MM.1S (cell line): Measurements from ENCODE around the gene TMPRSS15.

Source experiments
- DNase-seq: peaks from one replicate; pipeline ENCODE4 v3.0.0-alpha.2; 2015
- H2AFZ ChIP-seq: fragments of 300-600 bp; sonication (generic); 2 replicates; pipeline ENCODE4 v1.6.0; 2016; ENCODE audit warnings: antibody characterized with exemption, low read length
- H3F3A ChIP-seq: fragments of 300-600 bp; sonication (generic); 2 replicates; pipeline ENCODE4 v1.6.1; 2016; ENCODE audit warnings: mild to moderate bottlenecking, antibody characterized with exemption, low read length, moderate library complexity, mixed read lengths; ENCODE audit not compliant: insufficient read depth
- H3K27ac ChIP-seq: fragments of 300-600 bp; sonication (generic); 2 replicates; pipeline ENCODE4 v1.5.1; 2016; ENCODE audit warnings: mild to moderate bottlenecking, low read length
- H3K27me3 ChIP-seq: fragments of 300-600 bp; sonication (generic); replicated peaks from 2 replicates; pipeline ENCODE4 v1.6.0; 2016; ENCODE audit warnings: low read length; ENCODE audit not compliant: insufficient read depth
- H3K36me3 ChIP-seq: fragments of 300-600 bp; sonication (generic); replicated peaks from 2 replicates; pipeline ENCODE4 v1.6.1; 2016; ENCODE audit warnings: mild to moderate bottlenecking, low read length, mixed read lengths; ENCODE audit not compliant: insufficient read depth
- H3K4me1 ChIP-seq: fragments of 300-600 bp; sonication (generic); 2 replicates; pipeline ENCODE4 v1.6.1; 2016; ENCODE audit warnings: low read length, mixed read lengths
- H3K4me2 ChIP-seq: fragments of 300-600 bp; sonication (generic); 2 replicates; pipeline ENCODE4 v1.6.0; 2016; ENCODE audit warnings: low read depth, low read length
- H3K4me3 ChIP-seq: fragments of 300-600 bp; sonication (generic); 2 replicates; pipeline ENCODE4 v1.5.1; 2016; ENCODE audit warnings: low read length, mixed read lengths
- H3K79me2 ChIP-seq: fragments of 300-600 bp; sonication (generic); 2 replicates; pipeline ENCODE4 v1.6.1; 2016; ENCODE audit warnings: mixed run types, low read length, mixed read lengths
- H3K9ac ChIP-seq: fragments of 300-600 bp; sonication (generic); 2 replicates; pipeline ENCODE4 v1.6.1; 2016; ENCODE audit warnings: low read length, mixed read lengths
- H3K9me2 ChIP-seq: fragments of 300-600 bp; sonication (generic); replicated peaks from 2 replicates; pipeline ENCODE4 v1.6.1; 2016; ENCODE audit warnings: mild to moderate bottlenecking, low read length, mixed read lengths; ENCODE audit not compliant: insufficient read depth
- H3K9me3 ChIP-seq: fragments of 300-600 bp; sonication (generic); replicated peaks from 2 replicates; pipeline ENCODE4 v1.6.1; 2016; ENCODE audit warnings: mild to moderate bottlenecking, low read length, mixed read lengths; ENCODE audit not compliant: insufficient read depth
- H4K20me1 ChIP-seq: fragments of 300-600 bp; sonication (generic); 2 replicates; pipeline ENCODE4 v1.6.1; 2016; ENCODE audit warnings: mild to moderate bottlenecking, low read length, moderate library complexity, mixed read lengths; ENCODE audit not compliant: insufficient read depth
- EZH2 ChIP-seq: fragments of 300-600 bp; sonication (generic); optimal IDR thresholded peaks from 2 replicates; pipeline ENCODE3; 2017; ENCODE audit warnings: low read depth, mild to moderate bottlenecking, antibody characterized with exemption, low read length, mixed read lengths
- EZH2phosphoT487 ChIP-seq: fragments of 300-600 bp; sonication (generic); IDR thresholded peaks from 2 replicates; pipeline ENCODE4 v1.6.1; 2018; ENCODE audit warnings: antibody characterized with exemption, low read length
- TF ChIP-seq, protein P1 (sequence below): fragments of 300-600 bp; sonication (generic); IDR thresholded peaks from 2 replicates; pipeline ENCODE4 v1.5.1; 2016; ENCODE audit warnings: antibody characterized with exemption, low read length, mixed read lengths

TMPRSS15 gene

DNA sequence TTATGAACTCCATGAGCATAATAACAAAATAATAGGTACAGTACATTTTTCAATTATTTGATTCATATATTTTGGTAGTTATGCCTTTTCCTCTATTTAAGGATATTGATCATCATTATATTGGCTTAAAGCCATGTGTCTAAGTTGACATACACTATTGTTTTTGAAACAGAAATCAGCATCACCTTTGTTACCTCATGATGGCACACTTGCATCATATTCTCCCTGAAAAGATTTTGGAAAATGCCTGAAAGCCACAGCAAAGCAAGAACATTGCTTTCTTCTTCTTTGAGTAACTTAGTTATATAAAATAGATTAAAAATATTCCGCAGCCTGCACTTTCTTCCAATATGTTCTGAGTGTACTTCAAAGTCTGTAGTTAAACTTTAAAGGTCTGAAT is 33.3 kb downstream of the TMPRSS15 start:
- H2AFZ ChIP-seq: no peak overlapping the region
- H3K79me2 ChIP-seq: no peaks in the 10 kb centered on the region
- H3K4me1 ChIP-seq: peaks cover 3% of the 10 kb centered on the region; the same call in 1 of the 2 replicates
- H3K9me3 ChIP-seq: no peaks in the 10 kb centered on the region
- no peak for DNase-seq
- no peaks in the 10 kb centered on the region for H3K27me3 ChIP-seq
- TF ChIP-seq, protein P1, sequence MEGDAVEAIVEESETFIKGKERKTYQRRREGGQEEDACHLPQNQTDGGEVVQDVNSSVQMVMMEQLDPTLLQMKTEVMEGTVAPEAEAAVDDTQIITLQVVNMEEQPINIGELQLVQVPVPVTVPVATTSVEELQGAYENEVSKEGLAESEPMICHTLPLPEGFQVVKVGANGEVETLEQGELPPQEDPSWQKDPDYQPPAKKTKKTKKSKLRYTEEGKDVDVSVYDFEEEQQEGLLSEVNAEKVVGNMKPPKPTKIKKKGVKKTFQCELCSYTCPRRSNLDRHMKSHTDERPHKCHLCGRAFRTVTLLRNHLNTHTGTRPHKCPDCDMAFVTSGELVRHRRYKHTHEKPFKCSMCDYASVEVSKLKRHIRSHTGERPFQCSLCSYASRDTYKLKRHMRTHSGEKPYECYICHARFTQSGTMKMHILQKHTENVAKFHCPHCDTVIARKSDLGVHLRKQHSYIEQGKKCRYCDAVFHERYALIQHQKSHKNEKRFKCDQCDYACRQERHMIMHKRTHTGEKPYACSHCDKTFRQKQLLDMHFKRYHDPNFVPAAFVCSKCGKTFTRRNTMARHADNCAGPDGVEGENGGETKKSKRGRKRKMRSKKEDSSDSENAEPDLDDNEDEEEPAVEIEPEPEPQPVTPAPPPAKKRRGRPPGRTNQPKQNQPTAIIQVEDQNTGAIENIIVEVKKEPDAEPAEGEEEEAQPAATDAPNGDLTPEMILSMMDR: no peak
- no peak overlapping the region for H3K9ac ChIP-seq
- no peak overlapping the region for H3K4me3 ChIP-seq
- H3F3A ChIP-seq: no peaks in the 10 kb centered on the region
- H3K9me2 ChIP-seq: no peaks in the 10 kb centered on the region
- no peak overlapping the region for H3K4me2 ChIP-seq
- no peaks in the 10 kb centered on the region for H3K36me3 ChIP-seq
- no peaks in the 10 kb centered on the region for H4K20me1 ChIP-seq
- no peak overlapping the region for H3K27ac ChIP-seq

- no peaks in the 10 kb centered on the region for H3K27me3 ChIP-seq
- no peak overlapping the region for H3K9ac ChIP-seq
- no peaks in the 10 kb centered on the region for H3K36me3 ChIP-seq
- H3K9me3 ChIP-seq: no peaks in the 10 kb centered on the region
- no peaks in the 10 kb centered on the region for H4K20me1 ChIP-seq
- no peak overlapping the region for H3K27ac ChIP-seq
- H3K4me3 ChIP-seq: no peak overlapping the region
- no peak for TF ChIP-seq EZH2phosphoT487
- TF ChIP-seq, protein P1: peak; percentile 63
- no peak overlapping the region for H3K4me2 ChIP-seq
- H3K79me2 ChIP-seq: no peaks in the 10 kb centered on the region
- no peaks in the 10 kb centered on the region for H3K9me2 ChIP-seq
- H3F3A ChIP-seq: no peaks in the 10 kb centered on the region
- peak overlapping the region; percentile 35; the same call in 1 of the 2 replicates for H2AFZ ChIP-seq
- DNase-seq: peak; percentile 80
- peaks cover 3% of the 10 kb centered on the region; the same call in 1 of the 2 replicates for H3K4me1 ChIP-seq
Observed at GRCh38 chr21:18369115-18369514, 34.5 kb downstream of the TMPRSS15 start.

GRCh38 chr21:18368205-18368604 is 35.4 kb downstream of the TMPRSS15 start:
- TF ChIP-seq EZH2 (no peak), EZH2phosphoT487 (no peak)
- TF ChIP-seq, protein P1: no peak
- no peaks in the 10 kb centered on the region for H3K9me2 ChIP-seq
- H3F3A ChIP-seq: no peaks in the 10 kb centered on the region
- no peak overlapping the region for H2AFZ ChIP-seq
- no peaks in the 10 kb centered on the region for H4K20me1 ChIP-seq
- no peaks in the 10 kb centered on the region for H3K27me3 ChIP-seq
- no peak overlapping the region for H3K9ac ChIP-seq
- H3K4me3 ChIP-seq: no peak overlapping the region
- DNase-seq: no peak
- no peaks in the 10 kb centered on the region for H3K79me2 ChIP-seq
- H3K4me2 ChIP-seq: no peak overlapping the region
- H3K36me3 ChIP-seq: no peaks in the 10 kb centered on the region
- H3K9me3 ChIP-seq: no peaks in the 10 kb centered on the region
- H3K27ac ChIP-seq: no peak overlapping the region
- H3K4me1 ChIP-seq: peaks cover 3% of the 10 kb centered on the region; the same call in 1 of the 2 replicates
